Measurements from ENCODE around the gene LTC4S.
"Not testable (repeated sequence)": the region's sequence is repeated elsewhere in the genome, so short reads cannot be mapped to it uniquely, and the experiment has no call there.

Gene LTC4S, protein sequence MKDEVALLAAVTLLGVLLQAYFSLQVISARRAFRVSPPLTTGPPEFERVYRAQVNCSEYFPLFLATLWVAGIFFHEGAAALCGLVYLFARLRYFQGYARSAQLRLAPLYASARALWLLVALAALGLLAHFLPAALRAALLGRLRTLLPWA

DNA sequence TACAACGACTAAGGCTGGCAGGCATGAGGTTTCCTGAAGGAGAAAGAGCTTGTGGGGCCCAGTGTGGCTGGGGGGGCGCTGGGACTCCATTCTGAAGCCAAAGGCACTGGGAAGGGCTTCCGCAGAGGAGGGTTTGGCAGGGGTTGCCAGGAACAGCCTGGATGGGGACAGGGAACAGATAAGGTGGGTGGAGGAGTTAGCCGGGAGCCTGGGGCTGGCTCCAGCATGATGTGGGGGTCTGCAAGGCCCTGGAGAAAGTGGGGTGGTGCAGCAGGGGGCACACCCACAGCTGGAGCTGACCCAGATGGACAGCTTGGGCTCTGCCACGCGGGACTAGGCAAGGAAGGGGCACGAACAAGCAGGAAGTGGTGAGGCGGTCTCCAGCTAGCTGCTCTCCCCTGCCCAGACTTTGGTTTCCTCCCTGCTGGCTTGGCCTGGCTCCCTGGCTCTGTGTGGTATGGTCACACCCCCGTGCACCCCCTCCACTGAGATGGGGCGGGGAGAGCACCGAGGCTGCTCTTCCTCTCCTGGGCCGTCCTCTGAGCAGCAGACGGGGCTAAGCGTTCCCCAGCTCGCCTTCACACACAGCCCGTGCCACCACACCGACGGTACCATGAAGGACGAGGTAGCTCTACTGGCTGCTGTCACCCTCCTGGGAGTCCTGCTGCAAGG lies at the start of gene LTC4S:
Gene LTC4S (plus strand): TSS at position 519 of the 672 bp plus-strand sequence. CDS start 95 bp downstream, at position 614.
- DNase-seq (ENCODE audit: low read depth), result no peak

DNA sequence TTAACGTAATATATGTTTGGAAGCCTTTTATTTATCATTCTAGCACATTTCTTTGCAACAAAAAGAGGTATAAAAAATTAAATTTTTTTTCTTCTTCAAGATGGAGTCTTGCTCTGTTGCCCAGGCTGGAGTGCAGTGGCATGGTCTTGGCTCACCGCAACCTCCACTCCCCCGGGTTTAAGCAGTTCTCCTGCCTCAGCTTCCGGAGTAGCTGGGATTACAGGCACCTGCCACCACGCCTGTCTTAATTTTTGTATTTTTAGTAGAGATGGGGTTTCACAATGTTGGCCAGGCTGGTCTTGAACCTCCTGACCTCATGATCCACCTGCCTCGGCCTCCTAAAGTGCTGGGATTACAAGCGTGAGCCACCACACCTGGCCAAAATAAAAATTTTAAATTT lies 49.7 kb upstream of the LTC4S start:
- not testable (repeated sequence) for DNase-seq (ENCODE audit: low read depth)

DNA sequence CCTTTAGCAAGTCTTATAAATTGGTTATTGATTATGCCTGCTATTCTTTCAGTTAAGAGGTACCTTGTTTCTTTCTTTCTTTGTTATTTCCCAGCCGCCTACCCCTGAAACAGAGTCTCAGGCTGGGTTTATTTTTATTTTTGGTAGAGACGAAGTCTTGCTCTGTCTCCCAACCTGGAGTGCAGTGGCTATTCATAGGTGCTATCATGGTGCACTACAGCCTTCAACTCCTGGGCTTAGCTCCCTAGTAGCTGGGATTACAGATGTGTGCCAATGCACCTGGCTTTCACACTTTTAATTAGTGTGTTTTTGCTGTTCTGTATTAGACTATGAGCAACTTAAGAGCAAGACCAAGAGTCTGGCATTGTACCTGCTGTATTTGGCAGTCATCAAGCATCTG lies 46.9 kb upstream of the LTC4S start:
- no peak for DNase-seq (ENCODE audit: low read depth)

DNA sequence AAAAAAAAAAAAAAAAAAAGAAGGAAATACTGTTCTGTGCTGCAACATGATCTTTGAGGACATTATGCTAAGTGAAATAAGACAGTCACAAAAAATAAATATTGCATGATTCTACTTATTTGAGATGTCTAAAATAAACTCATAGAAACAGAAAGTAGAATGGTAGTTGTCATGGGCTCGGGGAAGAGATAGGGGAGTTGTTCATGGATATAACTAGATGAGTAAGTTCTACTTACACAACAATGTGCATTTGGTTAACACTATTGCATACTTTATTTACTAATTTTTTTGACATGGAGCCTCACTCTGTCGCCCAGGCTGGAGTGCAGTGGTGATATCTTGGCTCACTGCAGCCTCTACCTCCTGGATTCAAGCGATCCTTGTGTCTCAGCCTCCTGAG lies 46.0 kb upstream of the LTC4S start:
- no peak for DNase-seq (ENCODE audit: low read depth)

DNA sequence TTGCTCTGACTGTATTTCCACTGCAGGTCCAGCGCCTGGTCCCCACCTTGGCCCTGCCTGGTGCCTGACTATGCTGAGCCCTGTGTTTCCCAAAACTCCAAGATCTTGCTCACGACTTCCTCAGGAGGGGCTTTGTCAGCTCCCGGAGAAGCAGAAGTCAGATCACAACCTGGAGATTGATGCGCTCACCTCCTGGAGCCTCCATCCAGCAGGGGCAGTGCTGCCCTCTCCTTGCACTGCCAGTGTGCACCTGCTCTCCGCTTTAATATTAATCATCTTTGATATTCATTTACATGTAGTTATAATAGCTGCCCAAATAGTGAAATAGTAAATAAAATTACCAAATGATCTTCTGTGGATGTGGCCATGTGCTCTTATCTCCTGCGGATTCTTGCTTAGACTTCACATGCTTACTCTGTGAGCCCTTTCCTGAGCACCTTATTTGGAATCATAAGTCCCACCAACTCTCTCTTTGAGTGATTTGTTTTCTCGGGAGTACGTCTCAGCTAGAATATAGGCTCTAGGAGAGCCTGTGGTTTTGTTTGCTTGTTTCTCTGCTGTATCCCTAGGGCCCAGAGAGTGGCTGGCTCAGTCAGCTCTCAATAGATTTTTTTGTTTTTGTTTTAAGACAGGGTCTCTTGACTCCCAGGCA lies 43.8 kb upstream of the LTC4S start:
- no peak for DNase-seq (ENCODE audit: low read depth)

DNA sequence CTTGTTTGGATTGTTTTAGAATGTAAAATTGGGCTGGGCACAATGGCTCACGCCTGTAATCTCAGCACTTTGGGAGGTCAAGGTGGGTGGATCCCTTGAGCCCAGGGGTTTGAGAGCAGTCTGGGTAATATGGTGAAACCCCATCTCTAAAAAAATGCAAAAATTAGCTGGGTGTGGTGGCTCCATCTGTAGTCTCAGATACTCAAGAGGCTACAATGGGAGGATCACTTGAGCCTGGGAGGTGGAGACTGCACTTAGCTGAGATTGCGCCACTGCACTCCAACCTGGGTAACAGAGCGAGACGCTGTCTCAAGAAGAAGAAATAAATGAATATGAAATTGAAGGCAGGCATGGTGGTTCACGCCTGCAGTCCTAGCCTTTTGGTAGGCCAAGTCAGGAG lies 39.8 kb upstream of the LTC4S start:
- DNase-seq (ENCODE audit: low read depth), result no peak

DNA sequence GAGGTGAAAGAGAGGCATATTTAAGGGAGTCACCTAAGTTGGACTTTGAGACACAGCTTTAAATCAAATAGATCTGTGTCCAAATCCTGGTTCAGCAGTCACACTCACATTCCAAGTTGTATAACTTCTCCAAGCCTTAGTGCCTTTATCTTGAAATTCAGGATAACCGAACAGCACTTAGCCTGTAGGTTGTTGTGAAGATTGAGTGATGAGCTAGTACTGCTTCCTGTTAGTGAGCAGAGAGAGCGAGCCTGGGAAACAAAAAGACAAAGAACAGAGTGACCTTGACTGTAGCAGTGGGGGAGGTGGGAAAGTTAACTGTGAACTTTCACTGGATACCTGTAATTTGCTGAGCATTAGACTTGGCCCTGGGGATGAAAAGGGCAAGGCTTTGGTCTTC lies 38.8 kb upstream of the LTC4S start:
- no peak for DNase-seq (ENCODE audit: low read depth)

DNA sequence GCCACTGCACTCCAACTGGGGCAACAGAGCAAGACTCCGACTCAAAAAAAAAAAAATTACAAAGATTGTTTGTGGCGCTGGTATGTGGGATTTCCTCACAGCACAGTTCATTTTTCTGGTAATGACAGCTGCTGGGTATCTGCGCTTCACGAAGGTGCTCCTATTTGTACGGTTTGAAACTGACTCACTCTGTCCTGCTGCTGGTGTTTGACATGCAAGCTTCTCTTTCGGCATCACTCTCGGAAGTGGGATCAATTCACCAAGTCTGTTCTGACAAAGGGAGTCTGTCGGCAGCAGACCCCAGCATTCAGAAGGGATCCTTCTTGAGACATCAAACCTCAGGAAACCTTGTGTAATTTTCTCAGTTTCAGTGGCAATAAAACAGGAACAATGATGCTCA lies 34.8 kb upstream of the LTC4S start:
- DNase-seq (ENCODE audit: low read depth), result no peak

DNA sequence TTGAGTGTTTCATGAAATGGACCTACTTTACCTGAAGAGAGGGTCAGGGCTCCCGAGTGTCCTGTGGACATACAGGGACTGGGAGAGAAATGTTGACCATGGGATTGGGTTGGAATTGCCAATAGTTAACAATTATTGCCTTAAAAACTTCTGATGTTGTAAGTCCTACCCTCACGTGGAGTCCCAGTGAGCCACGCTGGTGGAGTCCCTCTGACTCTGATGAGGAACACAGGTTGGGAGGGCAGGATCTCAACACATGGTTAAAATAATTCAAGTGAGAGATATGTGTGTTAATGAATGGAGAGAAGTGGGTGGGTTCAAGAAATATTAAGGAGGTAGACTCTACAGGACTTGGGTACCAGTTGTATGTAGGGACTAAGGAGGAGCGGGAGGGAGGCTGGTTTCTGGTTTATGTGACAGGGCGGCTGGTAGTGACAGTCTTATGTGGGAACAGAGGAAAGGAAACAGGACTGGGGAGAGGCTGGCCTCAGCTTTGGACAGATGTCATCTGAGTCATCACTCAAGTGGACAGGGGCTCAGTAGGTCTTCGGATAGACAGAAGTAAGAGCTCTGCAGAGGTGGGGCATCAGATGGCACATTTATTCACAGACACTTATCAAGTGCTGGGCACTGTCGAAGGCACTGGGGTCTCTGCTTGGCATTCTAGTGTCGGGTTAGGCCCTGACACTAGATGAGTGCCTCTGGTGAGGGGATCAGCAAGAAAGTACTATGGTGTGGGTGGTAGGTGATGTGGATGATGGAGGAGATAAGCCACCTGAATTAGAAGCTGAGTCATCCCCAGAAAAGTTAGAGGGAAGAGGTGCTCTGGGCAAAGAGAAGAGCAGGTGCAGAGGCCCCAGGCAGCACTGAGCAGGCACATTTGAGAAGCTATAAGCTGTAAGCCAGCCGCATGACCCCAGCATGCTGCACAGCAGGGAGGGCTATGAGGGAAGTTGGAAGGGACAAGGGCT lies 33.9 kb upstream of the LTC4S start:
- DNase-seq (ENCODE audit: low read depth), result no peak

DNA sequence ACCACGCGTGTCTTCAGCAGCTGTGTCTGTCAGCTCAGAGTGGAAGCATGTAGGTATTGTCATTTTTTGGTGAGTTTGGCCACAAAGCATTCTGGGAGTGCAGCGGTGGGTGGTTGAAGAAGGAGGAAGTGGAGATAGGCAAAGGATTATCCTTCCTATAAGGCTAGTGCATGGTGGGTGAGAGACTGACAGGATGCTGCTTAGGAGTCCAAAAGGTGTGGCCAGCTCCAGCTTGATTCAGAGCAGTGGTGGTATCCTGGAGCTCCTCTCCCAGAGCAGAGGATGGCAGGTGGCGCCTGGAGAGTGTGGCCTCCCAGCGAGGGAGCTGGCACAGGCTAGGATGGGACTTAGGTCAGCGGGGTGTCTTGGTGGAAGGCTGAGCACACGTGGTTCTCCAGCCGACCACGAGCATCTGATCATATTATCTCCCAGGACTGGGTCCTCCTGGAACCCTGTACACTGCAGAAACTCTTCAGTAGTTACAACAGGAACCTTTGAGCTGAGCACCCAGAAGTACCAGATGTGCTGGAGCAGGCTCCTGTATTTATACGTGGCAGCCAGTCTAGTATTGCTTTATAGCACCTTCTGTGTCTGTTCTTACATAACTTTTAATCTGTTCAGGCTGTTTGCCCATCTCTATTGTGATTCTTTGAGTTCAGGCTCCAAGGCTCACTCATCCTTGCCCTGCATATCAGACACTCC lies 31.6 kb upstream of the LTC4S start:
- no peak for DNase-seq (ENCODE audit: low read depth)

DNA sequence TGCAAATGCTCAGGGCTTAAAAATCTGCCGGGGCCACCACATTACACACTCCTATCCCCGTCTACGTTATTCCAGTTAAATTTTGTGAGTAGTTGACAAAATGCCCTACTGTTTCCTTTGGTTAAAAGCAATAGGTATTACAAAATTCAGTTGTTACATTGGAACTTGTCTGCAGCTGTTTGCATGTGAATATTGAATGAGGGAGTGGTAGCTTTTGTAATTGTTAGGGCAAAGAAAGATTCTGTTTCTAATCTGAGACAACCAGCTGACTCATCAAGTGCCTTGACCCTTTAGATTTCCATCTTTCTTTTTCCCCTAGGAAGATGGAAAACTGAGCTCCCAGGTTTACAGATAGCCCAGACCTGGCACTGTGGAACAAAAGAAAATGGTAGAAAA lies 31.0 kb upstream of the LTC4S start:
- DNase-seq (ENCODE audit: low read depth), result no peak

DNA sequence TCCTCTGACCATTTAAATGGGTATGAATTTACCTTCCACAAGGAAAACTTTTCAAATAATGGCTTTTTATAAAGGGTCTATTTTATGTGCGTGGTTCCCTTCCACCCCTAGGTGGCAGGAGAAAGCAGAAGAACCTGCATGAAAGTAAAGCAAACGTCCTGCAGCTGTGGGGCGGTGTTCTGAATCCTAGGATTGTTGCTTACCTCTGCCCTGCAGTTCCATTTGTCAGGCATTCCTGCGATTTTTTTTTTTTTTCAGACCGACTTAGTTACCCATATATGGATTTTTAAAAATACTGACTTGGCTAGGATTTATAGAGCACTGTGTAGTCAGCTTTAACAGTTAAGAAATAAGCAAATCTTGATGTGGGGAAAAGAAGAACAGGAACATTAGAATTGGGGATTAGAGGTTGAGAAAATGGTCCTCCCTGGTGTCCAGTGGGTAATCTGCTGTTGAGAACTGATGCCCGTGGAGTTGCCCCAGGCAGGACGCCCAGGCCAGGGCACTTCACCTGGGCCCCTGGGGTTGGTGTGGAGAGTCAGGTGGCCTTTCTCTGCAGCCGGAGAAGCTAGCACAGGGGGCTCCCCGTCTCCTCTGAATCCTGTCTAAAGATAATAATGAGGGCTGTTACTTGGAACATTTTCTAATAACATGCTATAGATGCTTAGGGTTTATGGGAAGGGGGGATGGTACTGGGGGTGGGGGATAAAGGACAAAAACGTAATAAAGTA lies 30.4 kb upstream of the LTC4S start:
- DNase-seq (ENCODE audit: low read depth), result peak; percentile 22

DNA sequence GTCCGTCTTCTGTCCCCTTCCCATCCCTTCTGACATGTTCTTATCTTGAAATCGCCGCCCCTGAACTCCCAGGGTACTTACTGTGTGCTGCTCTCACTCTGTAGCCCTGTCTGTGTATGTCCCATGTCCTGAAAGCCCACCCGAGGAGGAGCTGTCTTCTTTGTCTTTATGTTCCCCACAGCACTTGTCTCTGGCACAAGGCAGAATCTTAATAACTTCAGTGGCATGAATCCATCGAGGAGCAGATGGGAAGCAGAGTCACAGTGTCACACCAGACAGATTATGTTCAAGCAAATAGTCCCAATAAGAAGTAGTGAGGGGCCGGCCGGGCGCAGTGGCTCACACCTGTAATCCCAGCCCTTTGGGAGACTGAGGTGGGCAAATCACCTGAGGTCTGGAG lies 29.7 kb upstream of the LTC4S start:
- DNase-seq (ENCODE audit: low read depth), result no peak

DNA sequence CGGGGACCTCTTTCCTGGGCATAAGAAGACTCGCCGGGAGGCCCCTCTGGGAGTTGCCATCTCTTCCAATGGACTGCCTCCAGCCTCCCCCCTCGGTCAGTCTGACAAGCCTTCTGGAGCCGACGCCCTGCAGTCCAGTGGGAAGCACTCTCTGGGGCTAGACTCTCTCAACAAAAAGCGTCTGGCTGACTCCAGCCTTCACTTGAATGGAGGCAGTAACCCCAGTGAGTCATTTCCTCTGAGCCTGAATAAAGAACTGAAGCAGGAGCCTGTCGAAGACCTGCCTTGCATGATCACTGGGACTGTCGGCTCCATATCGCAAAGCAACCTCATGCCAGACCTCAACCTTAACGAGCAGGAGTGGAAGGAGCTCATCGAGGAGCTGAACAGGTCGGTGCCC lies 28.4 kb upstream of the LTC4S start:
- no peak for DNase-seq (ENCODE audit: low read depth)

DNA sequence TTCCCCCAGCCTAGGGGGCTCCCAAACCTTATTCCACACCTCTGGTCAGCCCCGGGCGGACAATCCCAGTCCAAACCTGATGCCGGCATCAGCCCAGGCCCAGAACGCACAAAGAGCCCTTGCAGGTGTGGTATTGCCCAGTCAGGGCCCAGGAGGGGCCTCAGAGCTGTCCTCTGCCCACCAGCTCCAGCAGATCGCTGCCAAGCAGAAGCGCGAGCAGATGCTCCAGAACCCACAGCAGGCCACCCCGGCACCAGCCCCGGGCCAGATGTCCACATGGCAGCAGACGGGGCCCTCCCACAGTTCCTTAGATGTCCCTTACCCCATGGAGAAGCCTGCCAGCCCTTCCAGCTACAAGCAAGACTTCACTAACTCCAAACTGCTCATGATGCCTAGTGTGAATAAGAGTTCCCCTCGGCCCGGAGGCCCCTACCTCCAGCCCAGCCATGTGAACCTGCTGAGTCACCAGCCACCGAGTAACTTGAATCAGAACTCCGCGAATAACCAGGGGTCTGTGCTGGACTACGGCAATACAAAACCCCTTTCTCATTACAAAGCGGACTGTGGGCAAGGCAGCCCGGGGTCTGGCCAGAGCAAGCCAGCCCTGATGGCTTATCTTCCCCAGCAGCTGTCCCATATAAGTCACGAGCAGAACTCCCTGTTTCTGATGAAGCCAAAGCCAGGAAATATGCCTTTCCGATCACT lies 27.6 kb upstream of the LTC4S start:
- DNase-seq (ENCODE audit: low read depth), result no peak

DNA sequence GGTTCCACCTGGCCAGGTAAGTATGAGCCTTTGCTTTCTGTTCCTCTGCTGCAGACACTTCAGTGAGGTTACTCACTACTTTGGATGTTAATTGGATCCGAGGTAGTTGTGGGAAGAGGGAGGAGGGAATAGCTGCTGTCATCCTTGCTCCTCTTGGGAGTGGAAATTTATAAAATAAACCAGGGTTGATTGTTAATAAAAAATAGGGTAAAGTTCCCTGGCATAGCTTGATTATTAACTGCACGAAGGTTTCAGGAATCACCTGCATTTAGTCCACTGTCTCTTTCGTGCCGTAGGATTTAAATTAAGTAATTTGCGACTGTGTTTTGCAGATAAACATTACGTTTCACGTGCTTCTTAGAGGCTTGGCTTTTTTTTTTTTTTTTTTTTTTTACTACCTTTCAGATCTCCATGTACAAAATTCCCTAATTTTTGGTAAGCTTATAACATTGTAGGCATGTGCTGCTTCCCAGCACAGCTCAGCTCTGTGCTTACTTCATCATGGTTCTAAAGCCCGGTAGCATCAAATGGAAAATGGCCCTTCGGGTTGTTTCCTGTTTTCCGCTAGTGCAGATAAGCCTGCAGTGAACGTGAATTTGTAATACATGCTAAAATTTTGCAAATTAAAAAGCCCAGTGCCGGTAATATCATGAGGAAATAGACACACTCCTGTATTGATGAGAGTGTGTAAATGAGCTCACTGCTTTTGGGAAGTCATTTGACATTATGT lies 26.9 kb upstream of the LTC4S start:
- DNase-seq (ENCODE audit: low read depth), result no peak

DNA sequence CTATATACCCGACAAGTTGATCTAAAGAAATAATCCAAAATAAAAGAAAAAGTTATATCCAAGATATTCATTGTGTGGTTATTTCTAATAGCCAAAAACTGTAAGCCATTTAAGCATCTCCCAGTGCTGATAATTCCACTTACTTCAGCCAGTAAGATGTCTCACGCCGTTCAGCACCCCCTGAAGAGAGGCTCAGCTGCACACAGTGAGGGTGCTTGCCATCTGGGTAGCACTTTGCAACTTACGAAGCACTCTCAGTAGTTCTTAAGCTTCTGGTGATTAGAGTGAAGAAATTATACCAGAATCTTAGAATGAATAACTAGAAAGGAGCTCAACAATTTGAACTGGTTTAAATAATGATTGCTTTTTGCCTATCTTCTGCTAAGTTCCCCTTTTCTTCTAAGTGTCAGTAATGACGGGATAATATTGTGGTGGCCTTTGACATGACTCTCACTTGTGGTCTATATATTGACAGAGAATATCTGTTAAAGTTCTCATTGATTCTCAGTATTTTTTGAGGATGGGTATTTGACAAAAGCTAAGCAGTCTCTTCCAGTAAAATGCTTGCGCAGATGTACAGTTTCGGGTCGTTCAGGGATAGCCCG lies 26.2 kb upstream of the LTC4S start:
- DNase-seq (ENCODE audit: low read depth), result no peak

DNA sequence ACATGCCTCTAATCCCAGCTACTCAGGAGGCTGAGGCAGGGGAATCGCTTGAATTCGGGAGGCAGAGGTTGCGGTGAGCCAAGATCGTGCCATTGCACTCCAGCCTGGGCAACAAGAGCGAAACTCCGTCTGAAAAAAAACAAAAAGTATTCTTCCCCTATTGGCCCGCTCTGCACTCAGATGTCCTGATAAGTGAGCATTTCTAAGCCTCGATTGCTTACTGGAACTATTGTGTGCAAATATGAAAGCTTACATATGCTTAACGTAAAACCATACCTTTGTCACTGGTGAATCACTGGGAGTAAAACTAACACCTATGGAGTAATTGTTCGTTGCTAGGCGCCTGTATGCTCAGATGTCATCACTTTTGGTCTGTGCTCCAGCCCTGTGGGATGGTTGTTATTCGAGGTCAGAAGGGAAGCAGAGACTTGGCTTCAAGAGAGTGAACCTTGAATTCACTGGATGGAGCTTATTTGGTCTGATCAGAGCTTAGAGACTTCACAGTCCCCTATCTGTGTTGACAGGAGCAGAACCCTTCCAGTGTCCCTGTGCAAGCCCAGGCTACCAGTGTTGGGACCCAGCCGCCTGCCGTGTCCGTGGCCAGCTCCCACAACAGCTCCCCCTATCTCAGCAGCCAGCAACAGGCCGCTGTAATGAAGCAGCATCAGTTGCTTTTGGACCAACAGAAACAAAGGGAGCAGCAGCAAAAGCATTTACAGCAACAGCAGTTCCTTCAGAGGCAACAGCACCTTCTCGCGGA lies 25.3 kb upstream of the LTC4S start:
- no peak for DNase-seq (ENCODE audit: low read depth)

DNA sequence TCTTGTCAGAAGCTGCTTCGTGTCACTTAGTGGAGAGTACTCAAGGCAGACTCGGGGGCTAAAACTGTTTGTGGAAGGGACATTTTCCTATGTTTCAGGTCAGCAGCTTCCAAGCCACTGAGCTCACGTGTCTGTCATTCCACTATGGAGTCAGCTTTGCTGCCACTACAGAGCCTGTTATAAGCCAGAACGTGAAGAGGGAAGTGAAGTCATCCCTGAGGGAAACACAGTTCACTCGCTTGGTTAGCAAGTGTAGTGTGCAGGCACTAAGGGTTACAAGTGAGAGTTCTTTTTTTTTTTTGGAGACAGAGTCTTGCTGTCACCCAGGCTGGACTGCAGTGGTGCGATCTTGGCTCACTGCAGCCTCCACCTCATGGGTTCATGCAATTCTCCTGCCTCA lies 24.5 kb upstream of the LTC4S start:
- no peak for DNase-seq (ENCODE audit: low read depth)
